CD4-positive, alpha-beta T cell treated with Interleukin-12 subunit alpha and Interleukin-12 subunit beta, for 1 hour (primary cell): ENCODE results near the gene KIF13A.
"Not testable (repeated sequence)": the region's sequence is repeated elsewhere in the genome, so short reads cannot be mapped to it uniquely, and the experiment has no call there.

Experiments
- DNase-seq: peaks from one replicate; pipeline ENCODE4 v3.0.0-alpha.2; 2020

Gene KIF13A

DNA sequence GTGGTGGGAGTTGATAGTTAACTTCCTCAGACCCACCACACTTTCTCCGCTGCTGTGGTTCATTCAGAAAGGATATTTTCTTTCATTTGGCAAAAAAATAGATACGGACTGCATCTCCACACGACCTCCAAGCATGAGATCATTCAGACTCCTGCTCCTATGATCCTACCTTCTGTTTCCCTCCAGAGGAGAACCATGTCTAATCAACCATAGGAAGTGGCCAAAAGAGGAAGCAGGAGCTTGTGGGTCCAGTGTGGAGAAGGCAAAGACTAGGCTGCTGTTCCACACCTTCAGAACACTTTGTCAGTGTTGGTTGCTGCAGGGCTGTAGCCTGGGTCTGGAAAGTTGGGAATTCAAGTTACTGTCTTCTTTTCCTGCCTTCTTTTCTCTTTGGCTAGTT is 10.6 kb upstream of the KIF13A start:
- DNase-seq: no peak

DNA sequence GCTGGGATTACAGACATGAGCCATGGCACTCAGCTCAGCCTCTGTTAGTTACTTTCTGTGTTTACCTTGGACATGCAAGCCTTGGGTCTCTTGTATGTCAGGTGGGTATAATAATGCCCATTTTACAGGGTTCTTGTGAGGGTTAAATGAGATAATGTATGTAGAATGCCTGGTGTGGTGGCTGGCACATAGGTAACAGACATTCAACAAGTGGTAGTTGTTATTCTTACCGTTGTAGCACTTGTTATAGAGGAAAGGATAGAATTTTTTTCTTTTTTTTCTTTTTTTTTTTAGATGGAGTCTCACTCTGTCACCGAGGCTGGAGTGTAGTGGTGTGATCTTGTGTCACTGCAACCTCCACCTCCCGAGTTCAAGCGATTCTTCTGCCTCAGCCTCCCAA is 8.0 kb upstream of the KIF13A start:
- DNase-seq: no peak

DNA sequence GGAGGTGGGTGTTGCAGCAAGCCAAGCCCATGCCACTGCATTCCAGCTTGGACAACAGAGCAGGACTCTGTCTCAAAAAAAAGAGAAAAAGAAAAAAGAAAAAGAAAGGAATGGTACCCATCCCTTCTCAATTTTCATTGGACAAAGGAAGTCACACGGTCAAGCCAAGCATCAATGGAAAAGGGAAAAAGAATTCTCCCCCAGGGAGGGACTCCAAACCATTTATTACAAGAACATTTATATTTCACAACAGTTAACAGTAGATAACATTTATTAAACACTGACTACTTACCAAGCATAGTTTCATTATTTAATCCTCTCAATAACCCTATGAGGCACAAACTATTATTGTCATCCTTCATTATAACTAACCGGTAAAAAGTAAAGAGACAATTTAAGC is 6.6 kb upstream of the KIF13A start:
- no peak for DNase-seq

DNA sequence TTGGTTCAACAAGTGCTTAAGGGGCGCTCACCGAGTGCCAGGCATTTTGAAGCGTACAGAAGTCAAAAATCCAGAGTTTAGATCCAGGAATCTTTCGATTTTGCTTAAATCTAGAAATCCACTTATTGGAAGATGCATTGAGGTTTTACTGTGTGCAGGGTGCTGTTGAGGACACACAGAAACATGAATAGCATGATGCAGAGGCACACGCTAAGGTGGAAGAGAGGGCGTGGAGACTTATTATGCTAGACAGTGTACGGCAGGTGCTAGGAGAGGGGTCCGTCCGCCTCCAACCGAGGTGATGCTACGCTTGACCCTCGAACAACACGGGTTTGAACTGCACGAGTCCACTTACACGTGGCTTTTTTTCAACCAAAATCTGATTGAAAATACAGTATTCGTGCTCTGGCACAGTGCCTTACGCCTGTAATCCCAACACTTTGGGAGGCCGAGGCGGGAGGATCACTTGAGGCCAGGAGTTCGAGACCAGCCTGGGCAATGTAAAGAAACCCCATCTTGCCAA is 1.0 kb upstream of the KIF13A start:
- no peak for DNase-seq

DNA sequence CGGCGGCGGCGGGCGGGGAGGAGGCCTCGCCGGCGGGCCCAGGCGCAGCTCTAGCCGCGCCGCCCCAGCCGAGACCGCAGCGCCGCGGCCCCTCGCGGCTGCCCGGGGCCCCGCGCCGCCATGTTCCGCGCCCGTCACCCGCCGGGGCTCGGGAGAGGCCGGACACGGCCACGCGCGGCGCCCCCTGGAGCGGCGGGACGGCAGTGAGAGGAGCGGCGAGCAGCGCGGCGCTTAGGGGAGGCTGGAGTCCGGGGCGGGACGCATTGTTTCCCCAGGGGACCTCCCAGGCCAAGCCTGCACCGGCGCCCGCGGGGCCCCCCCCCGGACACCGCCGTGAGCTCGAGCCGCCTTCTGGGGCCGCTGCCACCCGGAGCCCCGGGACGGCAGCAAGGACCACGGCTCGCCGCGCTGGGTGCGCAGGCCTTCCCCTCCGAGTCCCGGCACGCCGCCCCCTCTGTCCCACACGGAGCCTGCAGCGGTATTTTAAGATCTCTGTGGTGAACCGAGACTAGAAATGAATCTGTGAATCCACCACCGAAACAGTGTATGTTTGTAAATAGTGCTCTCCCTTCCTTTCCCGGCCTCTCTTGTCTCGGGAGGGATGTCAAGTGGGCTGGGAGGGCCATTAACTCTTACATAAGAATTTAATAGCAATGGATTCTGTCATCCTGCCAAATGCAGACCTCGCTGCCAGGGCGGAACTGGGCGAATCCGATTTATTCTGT is 424 bp upstream of the KIF13A start:
- peak; percentile 17 for DNase-seq

DNA sequence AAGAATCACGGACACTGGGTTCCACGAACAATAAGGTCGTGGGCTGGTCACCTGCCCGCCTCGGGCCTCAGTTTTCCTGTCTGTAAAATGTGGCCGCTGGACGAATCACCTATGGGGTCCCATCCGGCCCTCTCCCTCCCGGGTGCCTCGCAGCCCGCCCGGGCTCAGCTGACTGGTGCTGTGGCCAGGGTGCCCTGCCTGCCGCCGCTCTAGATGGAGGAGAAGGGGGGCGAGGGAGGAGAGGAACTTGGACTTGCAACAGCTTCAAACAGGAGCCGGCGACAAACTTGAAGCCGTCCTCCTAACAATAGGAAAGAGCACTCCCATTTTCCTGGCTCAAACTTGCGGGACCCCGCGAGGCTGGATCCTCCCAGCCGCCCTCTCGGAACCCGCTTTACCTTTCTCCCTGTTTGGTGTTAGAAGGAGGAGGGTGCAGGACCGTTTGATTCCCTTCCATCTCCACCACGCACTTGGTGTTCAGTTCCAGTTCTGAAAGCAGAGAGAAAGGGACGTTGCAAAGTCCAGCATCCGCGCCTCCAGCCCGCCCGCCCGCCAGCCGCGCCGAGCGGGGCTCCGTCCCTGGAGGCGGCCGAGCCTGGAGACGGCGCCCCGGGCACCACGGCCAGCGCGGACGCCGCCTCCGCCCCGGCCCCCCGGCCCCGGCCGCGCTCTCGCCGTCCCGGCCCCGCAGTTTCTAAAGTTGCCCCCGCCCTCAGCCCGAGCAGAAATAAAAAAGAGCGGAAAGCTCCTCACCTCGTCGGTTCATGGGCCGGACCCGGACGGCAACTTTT is 584 bp downstream of the KIF13A start:
- DNase-seq: no peak

DNA sequence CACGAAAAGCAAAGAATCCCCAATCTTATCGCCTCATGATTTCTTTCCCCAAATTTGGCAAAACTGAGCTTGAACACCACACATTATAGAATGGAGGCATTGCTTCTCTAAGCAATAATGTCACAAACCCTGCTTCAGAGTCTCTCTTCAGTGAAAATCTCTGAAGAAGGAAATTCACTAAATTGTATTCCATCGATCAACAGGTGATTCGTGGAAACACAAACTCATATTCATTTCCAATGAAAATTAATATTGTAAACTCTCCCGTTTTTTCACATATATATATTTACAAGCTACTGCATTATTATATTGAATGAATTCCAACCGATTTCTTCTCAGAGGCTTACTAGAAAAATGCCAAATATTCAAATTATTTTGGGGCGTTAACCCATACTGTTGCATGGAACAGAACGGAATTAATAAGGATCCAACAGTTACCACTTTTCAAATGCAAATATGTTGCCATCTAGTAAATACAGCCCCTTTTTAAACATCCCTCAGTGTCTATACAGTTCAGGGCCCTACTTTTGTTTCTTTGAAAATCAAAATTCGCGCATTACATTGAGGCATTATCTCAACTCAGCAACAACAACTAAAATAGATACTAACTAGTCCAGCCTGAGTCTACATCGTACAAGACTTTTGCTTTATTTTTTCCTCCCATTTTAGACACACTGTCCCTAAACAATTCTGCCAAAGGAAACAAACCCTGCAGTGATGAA is 1.3 kb downstream of the KIF13A start:
- DNase-seq: no peak

DNA sequence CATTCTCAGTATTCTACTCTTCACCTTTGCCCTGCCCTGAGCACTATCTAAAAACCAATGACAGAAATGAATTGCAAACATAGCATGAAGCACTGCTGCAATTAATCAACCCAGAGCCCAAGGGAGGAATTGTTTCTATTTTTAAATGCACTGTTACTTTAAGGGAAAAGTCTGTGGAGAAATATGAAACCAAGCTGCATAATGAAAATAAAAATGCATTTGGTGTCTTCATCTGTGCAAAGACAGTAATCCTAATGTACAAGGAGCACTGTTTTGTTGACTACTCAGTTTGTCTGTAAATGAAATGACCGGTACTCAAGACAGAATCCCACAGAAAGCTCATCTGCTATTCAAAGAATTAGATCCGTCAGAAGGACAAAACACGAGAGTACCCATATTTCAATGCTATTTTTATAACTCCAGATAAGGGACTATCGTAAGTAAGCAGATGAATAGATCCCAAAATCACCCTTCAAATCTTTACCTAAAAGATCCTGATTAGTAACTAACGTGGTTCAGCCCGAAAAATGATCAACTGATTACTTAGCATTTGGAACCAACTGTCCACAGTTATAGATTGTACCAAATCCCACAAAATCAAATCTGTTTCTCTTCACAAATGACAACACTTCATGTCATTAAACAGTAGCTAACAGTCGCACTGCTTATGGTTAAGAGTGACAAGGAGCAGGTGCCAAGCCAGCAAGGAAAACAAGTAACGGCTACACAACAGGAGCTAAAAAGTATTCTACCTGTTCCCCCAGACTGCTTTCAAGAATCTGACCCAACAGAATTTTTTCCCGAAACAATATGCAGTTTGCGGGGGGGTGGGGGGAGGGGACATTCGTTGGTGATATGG is 2.4 kb downstream of the KIF13A start:
- DNase-seq: no peak

DNA sequence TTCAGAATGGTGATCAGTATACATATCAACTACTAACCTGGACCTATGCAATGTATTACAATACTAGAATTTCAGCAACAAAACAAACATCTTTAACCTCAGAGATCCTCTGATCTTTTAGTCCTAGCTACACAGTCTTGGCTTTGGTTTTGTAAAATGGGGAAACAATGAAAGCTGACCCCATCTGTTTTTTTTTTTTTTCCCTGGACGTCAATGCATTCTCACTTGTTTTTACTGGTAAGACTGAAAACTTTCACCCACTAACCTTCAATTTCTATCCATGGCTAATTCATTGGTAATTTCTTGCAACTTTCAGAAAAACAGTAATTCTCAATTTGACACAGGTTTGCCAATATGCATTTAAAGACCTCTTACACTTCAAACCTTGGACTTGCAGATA is 3.0 kb downstream of the KIF13A start:
- no peak for DNase-seq

DNA sequence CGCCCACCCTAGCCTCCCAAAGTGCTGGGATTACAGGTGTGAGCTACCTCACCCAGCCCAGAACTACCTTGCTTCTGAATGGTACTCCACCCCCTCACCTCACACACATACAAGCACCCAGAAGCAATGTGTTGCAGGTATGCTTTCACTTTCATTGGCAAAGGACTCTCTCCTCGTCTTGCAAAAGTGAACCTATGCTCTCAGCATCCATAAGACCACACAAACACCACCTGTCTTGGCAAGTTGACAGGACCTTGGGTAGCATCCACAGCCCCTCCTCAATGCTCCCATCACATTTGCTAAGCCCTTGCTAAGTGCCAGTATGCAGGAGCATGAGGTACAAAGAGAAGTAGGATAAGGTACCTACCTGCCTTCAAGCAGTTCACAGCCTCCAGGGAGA is 3.7 kb downstream of the KIF13A start:
- no peak for DNase-seq

DNA sequence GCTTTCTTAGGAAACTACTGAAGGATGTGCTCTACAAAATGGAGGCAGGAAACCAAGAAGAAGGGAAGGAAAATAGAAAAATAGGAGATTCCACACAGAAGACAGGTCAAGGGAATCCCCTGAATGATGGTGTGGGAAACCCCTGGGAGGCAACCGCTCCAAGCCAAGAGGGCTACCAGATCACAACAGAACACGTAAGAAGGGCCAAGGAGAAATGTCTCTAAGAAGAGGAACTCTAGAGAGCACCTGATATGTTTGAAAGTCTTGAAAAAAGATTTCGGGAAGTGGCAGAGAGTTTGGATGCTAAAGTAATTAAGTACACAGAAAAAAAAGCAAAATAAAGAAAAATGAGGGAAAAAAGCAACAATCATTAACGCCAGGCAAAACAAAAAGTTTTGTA is 7.1 kb downstream of the KIF13A start:
- DNase-seq: no peak

DNA sequence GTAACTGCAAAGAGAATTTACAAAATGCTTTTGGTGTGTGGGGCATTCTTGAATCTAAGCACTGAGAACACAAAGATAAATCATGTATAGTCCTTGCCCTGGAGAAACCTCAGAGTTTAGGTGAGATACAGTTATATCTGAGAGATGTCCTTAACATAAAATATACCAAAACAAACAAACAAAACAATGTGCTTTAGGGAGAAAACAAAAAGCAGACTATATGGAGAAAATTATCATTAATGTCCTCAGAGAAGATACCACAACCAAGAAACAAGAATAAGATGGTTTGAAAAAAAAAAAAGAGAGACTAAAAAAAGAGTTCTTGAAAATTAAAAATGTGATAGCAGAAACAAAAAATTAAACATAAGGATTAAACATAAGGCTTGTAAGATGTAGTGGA is 8.0 kb downstream of the KIF13A start:
- DNase-seq: no peak

DNA sequence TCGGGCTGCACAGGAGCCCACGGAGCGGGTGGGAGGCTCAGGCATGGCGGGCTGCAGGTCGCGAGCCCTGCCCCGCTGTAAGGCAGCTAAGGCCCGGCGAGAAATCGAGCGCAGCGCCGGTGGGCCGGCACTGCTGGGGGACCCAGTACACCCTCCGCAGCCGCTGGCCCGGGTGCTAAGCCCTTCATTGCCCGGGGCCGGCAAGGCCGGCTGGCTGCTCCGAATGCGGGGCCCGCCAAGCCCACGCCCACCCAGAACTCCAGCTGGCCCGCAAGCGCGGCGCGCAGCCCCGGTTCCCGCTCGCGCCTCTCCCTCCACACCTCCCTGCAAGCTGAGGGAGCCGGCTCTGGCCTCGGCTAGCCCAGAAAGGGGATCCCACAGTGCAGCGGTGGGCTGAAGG is 11.2 kb downstream of the KIF13A start:
- DNase-seq: not testable (repeated sequence)

DNA sequence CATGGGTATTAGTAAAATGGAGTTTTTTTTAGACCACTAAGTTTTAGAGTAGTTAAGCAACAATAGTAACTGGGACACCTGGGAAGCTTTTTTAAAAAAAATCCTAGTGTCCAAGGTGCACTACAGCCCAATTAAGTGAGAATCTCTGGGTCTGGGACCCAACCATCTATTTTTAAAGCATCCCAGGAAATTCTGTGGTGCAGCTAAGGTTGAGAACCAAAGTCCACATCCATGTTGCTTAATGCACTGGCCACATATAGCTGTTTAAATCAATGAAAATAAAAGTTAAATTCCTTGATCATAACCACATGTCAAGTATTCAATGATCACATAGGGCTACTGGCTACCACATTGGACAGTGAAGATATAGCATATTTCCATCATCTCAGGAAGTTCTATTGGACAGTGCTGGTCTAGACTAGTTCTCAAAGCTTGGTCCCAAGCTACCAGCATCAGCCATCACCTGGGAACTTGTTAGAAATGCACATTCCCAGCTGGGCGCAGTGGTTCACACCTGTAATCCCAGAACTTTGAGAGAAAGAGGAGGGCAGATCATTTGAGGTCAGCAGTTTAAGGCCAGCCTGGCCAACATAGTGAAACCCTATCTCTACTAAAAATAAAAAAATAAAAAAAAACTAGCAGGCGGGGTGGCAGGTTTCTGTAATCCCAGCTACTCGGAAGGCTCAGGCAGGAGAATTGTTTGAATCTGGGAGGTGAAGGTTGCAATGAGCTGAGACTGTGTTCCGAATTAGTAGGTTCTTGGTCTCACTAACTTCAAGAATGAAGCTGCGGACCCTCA is 12.7 kb downstream of the KIF13A start:
- DNase-seq: no peak

DNA sequence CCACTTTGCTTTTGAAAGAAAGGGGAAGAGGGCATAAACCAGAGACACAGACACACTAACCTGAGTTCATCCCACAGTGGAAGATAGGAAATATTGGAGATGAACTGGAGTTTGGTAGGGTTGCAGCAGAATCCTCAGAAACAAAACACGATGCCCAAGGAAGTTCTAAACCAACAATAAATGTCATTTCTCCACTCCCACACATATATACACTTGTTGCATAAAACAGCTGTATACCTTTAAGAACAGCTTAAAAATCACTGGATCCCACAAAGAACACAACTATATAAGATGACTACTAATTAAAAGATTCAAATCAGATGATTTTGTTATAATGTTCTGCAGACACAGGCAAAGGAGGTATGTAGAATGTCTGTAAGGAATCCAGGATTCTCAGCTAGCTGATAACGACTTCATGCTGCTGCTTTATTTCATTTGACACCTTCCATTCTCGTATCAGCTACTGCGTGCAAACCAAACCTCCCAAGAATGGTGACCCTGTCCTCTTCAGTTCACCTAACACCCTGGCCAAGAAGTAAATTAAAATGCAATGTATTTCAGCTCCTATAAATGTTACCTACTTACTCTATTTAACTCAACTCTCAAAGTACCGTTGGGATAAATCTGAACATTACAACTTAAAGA is 14.3 kb downstream of the KIF13A start:
- DNase-seq: no peak

DNA sequence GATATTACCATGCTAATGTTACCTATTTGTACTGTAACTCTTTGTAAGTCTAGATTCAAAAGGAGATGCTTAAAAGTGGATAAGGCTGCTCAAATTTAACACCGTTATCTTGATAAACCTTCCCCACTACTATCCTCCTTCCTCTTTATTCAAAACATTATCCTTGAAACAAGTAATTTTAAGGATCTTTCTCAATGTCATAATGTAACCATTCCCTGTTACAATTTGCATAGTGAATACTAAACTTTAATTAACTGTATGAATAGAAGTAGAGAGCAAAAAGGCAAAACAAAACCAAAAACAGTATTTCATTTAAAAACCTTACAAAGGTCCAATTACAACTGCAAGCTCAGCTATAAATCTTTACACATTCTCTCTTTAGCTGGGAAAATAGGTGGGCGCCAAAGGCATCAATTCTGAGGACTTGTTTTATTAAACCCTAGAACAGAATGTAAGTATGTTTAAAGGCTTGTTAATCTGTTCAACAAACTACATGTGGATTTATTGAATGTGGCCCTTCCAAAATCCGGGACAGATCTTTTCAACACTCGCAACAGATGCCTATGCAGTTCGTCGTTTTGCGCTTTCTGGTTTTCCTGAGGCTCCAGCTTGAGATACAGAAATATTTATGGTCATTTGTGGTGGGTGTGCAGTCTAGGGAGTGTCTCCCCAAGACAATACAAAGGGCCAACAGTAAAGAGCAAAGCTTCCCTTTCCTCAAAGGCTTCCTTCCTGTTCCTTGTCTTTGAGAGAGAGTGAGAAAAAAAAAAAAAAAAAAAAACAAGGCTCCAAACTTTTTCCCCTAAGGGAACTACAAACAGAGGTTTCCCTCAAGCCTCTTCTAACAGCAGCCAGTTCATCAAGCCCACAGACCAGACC is 15.1 kb downstream of the KIF13A start:
- no peak for DNase-seq

DNA sequence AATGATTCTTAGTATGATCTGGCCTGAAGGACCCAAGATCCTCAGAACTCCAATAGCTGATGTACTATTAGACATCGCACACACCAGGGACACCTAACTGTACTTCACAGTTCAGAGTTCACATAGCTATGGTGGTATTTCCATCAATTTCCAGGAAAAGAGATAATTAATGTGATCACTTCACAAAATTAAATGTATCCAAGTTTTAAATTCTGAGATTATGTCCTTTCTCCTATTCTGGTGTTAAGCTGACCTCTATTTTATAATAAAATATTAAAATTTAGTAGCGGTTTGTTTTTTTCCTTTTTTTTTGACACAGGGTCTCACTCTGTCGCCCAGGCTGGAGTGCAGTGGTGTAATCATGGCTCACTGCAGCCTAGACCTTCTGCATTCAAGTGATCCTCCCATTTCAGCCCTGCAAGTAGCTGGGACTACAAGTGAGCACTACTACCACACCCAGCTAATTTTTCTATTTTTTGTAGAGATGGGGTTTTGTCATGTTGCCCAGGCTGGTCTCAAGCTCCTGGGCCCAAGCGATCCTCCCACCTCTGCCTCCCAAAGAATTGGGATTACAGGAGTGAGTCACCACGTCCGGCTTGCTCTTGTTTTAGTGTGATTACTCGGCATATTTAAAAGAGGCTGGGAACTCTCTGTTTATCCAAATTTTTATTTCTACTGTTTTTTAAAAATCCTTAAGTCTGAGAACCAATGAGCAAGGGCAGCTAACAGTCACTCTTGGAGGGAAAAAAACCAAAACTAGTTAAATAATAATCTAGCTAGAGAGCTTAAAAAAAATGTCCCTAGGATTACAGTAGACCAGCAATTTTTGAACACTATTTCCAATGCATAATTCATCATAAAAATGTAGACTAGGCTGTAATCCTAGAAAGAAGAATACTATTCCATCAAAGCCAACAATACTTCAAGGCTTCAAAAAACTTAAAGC is 16.0 kb downstream of the KIF13A start:
- no peak for DNase-seq

DNA sequence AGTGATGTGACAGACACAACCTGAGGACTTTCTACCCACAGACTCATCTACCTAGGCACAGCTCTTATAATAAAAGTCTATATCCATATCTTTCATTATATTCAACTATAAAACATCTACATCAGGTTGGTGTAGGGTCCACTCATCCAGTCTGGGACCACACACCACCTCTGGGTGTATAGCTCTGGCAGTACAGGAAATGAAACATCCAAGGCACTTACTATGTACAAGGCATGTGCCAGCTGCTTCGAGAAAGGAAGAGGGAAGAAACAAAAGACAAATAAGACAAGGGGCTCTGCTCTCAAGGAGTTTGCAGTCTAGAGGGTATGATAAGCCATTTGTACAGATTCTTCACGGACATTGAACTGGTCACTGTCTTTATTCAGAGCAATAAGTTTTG is 18.6 kb downstream of the KIF13A start:
- DNase-seq: no peak
